Neural crest cell (in vitro differentiated cells): ENCODE results near the gene RTN4. TPM values are rescaled to one million over a fixed set of nuclear protein-coding genes. Genes with fewer than 3 reads are reported as not detected.

Source experiments
- DNase-seq: peaks from one replicate; pipeline ENCODE4 v3.0.0; 2021; ENCODE audit warnings: low read depth, mixed read lengths, low spot score
- H3K27ac Mint-ChIP-seq: one replicate; pipeline ENCODE4 v1.8.0; 2021; ENCODE audit warnings: mild to moderate bottlenecking, mixed read lengths; ENCODE audit not compliant: unreplicated experiment
- H3K27me3 Mint-ChIP-seq: 2 replicates; pipeline ENCODE4 v1.8.0; 2021; ENCODE audit warnings: low read depth, mild to moderate bottlenecking, mixed read lengths
- H3K36me3 Mint-ChIP-seq: 2 replicates; pipeline ENCODE4 v1.8.0; 2021; ENCODE audit warnings: low read depth, mild to moderate bottlenecking, mixed read lengths
- H3K4me1 Mint-ChIP-seq: 2 replicates; pipeline ENCODE4 v1.8.0; 2021; ENCODE audit warnings: mixed read lengths
- H3K4me3 Mint-ChIP-seq: one replicate; pipeline ENCODE4 v1.8.0; 2021; ENCODE audit warnings: mild to moderate bottlenecking, mixed read lengths
- H3K9me3 Mint-ChIP-seq: 2 replicates; pipeline ENCODE4 v1.8.0; 2021; ENCODE audit warnings: mixed read lengths
- total RNA-seq: library from RNA; stranded (reverse); gene quantifications from 2 replicates; pipeline ENCODE4 v1.2.1, GENCODE V29; 2021
- TF ChIP-seq, protein P1 (sequence below): fragments of 200-600 bp; sonication (generic); conservative IDR thresholded peaks from 2 replicates; pipeline ENCODE4 v1.5.0; 2021; ENCODE audit warnings: antibody characterized with exemption, mild to moderate bottlenecking

RTN4 gene
- total RNA-seq, 1 donor from 2014 or later, result 204 TPM

DNA sequence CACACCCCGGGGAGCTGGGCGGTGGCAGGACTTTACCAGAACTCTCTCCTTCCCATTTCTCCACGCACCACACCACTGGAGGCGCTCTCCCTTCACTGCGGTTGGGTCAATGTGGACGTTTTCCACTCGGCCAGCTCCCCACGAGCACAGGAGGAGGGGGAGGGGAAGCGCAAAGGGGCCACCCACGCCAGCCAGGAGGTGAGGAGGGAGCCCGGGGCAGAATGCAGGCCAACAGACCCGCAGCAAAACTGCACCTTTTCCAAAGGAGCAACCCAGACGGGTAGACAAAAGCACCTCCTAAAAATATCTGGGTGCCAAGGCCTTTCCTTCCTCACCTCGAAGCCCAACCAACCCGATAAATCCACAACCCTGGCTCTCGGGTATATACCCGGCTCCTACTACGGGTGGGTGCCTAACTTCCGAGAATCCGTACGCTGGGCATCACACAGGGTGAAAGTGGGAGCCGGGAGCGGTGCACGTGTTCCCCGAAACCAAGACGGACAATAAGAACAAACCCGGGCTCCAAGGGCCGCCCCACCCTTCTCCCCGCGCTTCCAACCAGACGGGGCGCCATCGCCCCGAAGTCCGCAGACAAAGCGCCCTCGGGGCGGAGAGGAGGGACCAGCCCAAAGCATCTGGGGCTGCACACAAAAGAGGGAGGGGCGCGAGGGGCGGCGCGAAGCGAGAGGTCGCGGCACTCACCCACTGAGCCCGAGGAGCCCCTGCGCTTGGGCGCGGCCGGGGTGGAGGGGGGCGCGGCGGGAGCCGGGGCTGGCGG, 1.0 kb downstream of the RTN4 start:
- peak overlapping the region; percentile 98 for H3K4me3 Mint-ChIP-seq
- peaks cover 59% of the 10 kb centered on the region for H3K4me1 Mint-ChIP-seq
- H3K9me3 Mint-ChIP-seq, result no peaks in the 10 kb centered on the region
- H3K27ac Mint-ChIP-seq, result peak overlapping the region; percentile 95
- peaks cover 5% of the 10 kb centered on the region for H3K36me3 Mint-ChIP-seq
- TF ChIP-seq, protein P1, sequence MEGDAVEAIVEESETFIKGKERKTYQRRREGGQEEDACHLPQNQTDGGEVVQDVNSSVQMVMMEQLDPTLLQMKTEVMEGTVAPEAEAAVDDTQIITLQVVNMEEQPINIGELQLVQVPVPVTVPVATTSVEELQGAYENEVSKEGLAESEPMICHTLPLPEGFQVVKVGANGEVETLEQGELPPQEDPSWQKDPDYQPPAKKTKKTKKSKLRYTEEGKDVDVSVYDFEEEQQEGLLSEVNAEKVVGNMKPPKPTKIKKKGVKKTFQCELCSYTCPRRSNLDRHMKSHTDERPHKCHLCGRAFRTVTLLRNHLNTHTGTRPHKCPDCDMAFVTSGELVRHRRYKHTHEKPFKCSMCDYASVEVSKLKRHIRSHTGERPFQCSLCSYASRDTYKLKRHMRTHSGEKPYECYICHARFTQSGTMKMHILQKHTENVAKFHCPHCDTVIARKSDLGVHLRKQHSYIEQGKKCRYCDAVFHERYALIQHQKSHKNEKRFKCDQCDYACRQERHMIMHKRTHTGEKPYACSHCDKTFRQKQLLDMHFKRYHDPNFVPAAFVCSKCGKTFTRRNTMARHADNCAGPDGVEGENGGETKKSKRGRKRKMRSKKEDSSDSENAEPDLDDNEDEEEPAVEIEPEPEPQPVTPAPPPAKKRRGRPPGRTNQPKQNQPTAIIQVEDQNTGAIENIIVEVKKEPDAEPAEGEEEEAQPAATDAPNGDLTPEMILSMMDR, result peak; percentile 69
- peak; percentile 62 for DNase-seq
- peaks cover 3% of the 10 kb centered on the region for H3K27me3 Mint-ChIP-seq

DNA sequence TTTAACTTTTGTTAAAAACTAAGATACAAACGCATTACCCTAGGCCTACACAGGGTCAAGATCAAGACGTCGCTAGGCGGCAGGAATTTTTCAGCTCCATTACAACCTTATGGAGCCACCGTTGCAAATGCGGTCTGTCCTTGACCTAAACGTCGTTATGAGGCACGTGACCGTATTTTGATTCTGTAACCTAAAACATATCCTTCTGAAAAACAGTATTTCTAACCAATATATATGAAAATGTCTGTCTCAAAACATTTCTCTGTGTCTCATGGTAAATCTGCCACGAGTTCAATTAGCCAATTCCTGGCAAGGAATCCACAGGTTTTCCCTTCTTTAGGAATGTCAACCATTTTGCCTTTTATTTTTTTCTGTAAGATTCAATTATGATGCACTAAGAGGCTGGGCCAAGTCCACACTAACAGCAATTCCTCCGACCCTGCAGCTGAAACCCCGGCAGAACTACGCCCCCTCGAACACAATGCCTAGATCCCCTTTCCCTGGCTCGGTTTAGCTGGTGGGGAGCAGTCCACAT, 1.7 kb downstream of the RTN4 start:
- TF ChIP-seq, protein P1, result no peak
- no peak for DNase-seq
- Mint-ChIP-seq H3K36me3 (peaks cover 5% of the 10 kb centered on the region), H3K4me3 (peak overlapping the region; percentile 98), H3K27me3 (peaks cover 3% of the 10 kb centered on the region), H3K4me1 (peaks cover 59% of the 10 kb centered on the region), H3K9me3 (no peaks in the 10 kb centered on the region), H3K27ac (peak overlapping the region; percentile 95)

DNA sequence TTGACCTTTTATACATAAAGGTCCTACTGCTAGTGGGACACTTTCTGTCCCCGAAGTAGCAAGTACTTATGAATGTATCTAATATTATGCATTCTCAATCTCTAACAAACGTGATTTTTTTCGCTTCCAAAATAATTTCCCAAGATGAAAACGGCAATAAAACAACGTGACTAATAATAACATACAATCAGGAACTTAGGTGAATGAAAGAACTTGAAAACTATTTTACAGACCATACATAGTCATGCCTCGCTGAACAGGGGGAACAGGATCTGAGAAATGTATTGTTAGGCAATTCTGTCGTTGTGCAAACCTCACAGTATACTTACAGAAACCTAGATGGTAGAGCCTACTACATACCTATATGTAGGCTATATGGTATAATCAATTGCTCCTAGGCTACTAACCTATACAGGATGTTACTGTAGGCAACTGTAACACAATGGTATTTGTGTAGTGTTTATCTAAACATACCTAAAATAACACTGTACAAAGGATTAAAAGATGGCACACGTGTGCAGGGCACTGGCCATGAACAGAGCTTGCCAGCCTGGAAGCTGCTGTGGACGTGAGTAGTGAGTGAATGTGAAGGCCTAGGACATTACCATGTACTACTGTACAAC, 2.5 kb downstream of the RTN4 start:
- peaks cover 3% of the 10 kb centered on the region for H3K27me3 Mint-ChIP-seq
- TF ChIP-seq, protein P1, result no peak
- peaks cover 5% of the 10 kb centered on the region for H3K36me3 Mint-ChIP-seq
- no peak for DNase-seq
- no peak overlapping the region for H3K27ac Mint-ChIP-seq
- H3K4me3 Mint-ChIP-seq, result peak overlapping the region; percentile 98
- H3K9me3 Mint-ChIP-seq, result no peaks in the 10 kb centered on the region
- H3K4me1 Mint-ChIP-seq, result peaks cover 63% of the 10 kb centered on the region

DNA sequence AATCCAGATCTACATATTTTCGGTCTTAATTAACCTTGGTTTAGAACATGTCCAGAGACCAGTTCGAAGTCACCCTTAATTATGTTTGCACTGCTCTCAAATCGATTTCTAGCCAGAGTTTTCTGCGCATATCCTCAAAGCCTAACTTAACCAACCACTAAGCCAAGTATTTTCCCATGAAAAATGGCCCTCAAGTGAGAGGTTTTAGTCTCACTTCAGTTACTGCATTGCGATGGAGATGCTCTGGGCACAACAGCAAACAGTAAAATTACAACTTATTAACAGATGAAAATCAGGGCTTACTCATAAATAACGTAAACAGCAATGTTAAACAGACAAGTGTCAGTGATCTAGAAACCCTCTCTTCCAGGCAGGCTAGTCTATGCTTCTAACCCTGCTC, 4.5 kb downstream of the RTN4 start:
- Mint-ChIP-seq H3K4me1 (peaks cover 49% of the 10 kb centered on the region), H3K27ac (no peak overlapping the region), H3K4me3 (no peak overlapping the region), H3K27me3 (peaks cover 3% of the 10 kb centered on the region), H3K9me3 (no peaks in the 10 kb centered on the region), H3K36me3 (peaks cover 5% of the 10 kb centered on the region)
- TF ChIP-seq, protein P1, result no peak
- no peak for DNase-seq

DNA sequence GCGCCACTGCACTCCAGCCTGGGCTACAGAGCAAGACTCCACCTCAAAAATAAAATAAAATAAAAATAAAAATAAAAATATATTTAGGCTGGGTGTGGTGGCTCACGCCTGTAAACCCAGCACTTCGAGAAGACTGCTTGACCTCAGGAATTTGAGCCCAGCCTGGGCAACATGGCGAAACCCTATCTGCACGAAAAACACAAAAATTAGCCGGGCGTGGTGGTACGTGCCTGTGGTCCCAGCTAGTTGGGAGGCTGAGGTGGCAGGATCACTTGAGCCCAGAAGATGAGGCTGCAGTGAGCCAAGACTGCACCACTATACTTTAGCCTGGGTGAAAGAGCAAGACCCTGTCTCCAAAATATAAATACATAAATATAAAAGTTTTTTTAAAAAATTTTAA, 6.4 kb downstream of the RTN4 start:
- Mint-ChIP-seq H3K4me3 (no peak overlapping the region), H3K27me3 (no peaks in the 10 kb centered on the region), H3K4me1 (peaks cover 46% of the 10 kb centered on the region), H3K36me3 (peaks cover 8% of the 10 kb centered on the region), H3K27ac (no peak overlapping the region), H3K9me3 (peaks cover 3% of the 10 kb centered on the region)
- no peak for DNase-seq
- TF ChIP-seq, protein P1, result no peak
